ENCODE results near the gene FERD3L.

DNA sequence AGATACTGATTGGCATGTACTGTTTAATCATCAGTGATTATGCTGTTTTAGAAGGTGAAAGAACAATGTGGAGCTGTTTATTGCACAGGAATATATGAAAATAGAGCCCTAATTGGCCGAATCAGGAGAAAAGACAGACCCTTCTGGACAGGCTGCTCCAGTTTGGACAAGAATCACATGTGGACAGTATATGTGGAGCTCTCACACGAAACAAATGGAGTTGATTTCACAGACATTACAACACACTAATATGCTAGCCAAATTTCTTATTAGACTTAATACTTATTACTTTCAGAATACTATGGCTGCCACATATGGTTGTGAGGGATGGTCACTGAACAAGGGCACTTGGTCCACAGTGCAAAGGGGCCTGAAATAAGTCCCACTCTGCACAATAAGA is 43.3 kb downstream of the FERD3L start:
- TF ChIP-seq, protein P1, sequence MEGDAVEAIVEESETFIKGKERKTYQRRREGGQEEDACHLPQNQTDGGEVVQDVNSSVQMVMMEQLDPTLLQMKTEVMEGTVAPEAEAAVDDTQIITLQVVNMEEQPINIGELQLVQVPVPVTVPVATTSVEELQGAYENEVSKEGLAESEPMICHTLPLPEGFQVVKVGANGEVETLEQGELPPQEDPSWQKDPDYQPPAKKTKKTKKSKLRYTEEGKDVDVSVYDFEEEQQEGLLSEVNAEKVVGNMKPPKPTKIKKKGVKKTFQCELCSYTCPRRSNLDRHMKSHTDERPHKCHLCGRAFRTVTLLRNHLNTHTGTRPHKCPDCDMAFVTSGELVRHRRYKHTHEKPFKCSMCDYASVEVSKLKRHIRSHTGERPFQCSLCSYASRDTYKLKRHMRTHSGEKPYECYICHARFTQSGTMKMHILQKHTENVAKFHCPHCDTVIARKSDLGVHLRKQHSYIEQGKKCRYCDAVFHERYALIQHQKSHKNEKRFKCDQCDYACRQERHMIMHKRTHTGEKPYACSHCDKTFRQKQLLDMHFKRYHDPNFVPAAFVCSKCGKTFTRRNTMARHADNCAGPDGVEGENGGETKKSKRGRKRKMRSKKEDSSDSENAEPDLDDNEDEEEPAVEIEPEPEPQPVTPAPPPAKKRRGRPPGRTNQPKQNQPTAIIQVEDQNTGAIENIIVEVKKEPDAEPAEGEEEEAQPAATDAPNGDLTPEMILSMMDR (conservative IDR thresholded peaks at IDR 0.05 in 1 of 2, IDR thresholded peaks at IDR 0.05 in 1 of 2; ENCODE audit: low read depth in 1 of 2, low read length in 2 of 2): no peak
- no peak for TF ChIP-seq EZH2 (IDR thresholded peaks at IDR 0.05; ENCODE audit: low read length, missing control alignments)

Data from fibroblast of lung (primary cell).